ENCODE results near the gene RALGPS1. TPM values are rescaled to one million over a fixed set of nuclear protein-coding genes. Genes with fewer than 3 reads are reported as not detected.

RALGPS1 gene
- total RNA-seq, 1 donor from 2014 or later, result 21.7 TPM

GRCh38 chr9:127049044-127049443 is 134.5 kb downstream of the RALGPS1 start:
- Mint-ChIP-seq H3K4me3 (no peak overlapping the region), H3K27me3 (no peaks in the 10 kb centered on the region), H3K9me3 (no peaks in the 10 kb centered on the region), H3K27ac (no peak overlapping the region), H3K36me3 (ENCODE audit: low read depth) (peaks cover 25% of the 10 kb centered on the region), H3K4me1 (peaks cover 15% of the 10 kb centered on the region)
- POLR2A ChIA-PET, result no interaction called here
- DNase-seq, result no peak
- no peak for TF ChIP-seq CTCF (IDR thresholded peaks at IDR 0.05)
- intact Hi-C loops (cut with micrococcal nuclease), result no loop called here
- no peak for ATAC-seq (ENCODE audit: low read depth)
- CTCF ChIA-PET, result no interaction called here

- no peak for ATAC-seq (ENCODE audit: low read depth)
- TF ChIP-seq CTCF (IDR thresholded peaks at IDR 0.05), result no peak
- no peak overlapping the region for H3K4me3 Mint-ChIP-seq
- no peaks in the 10 kb centered on the region for H3K9me3 Mint-ChIP-seq
- DNase-seq, result no peak
- ChIA-PET CTCF (no interaction called here), POLR2A (no interaction called here)
- intact Hi-C loops (cut with micrococcal nuclease), result no loop called here
- peaks cover 29% of the 10 kb centered on the region for H3K36me3 Mint-ChIP-seq (ENCODE audit: low read depth)
- H3K27ac Mint-ChIP-seq, result no peak overlapping the region
- no peaks in the 10 kb centered on the region for H3K27me3 Mint-ChIP-seq
- H3K4me1 Mint-ChIP-seq, result peaks cover 15% of the 10 kb centered on the region
Measured at GRCh38 chr9:127049581-127049980, 135.0 kb downstream of the RALGPS1 start.

- TF ChIP-seq CTCF (IDR thresholded peaks at IDR 0.05), result no peak
- no peak for ATAC-seq (ENCODE audit: low read depth)
- peaks cover 15% of the 10 kb centered on the region for H3K4me1 Mint-ChIP-seq
- ChIA-PET CTCF (no interaction called here), POLR2A (no interaction called here)
- no peak overlapping the region for H3K4me3 Mint-ChIP-seq
- no peaks in the 10 kb centered on the region for H3K9me3 Mint-ChIP-seq
- peaks cover 29% of the 10 kb centered on the region for H3K36me3 Mint-ChIP-seq (ENCODE audit: low read depth)
- no peak for DNase-seq
- no peaks in the 10 kb centered on the region for H3K27me3 Mint-ChIP-seq
- intact Hi-C loops (cut with micrococcal nuclease), result no loop called here
- H3K27ac Mint-ChIP-seq, result no peak overlapping the region
Measured at GRCh38 chr9:127050152-127050551, 135.6 kb downstream of the RALGPS1 start.

- peaks cover 29% of the 10 kb centered on the region for H3K36me3 Mint-ChIP-seq (ENCODE audit: low read depth)
- ChIA-PET CTCF (no interaction called here), POLR2A (no interaction called here)
- no peak overlapping the region for H3K27ac Mint-ChIP-seq
- ATAC-seq (ENCODE audit: low read depth), result no peak
- H3K27me3 Mint-ChIP-seq, result no peaks in the 10 kb centered on the region
- no peak for TF ChIP-seq CTCF (IDR thresholded peaks at IDR 0.05)
- H3K4me3 Mint-ChIP-seq, result no peak overlapping the region
- H3K4me1 Mint-ChIP-seq, result peaks cover 15% of the 10 kb centered on the region
- no peak for DNase-seq
- intact Hi-C loops (cut with micrococcal nuclease), result no loop called here
- H3K9me3 Mint-ChIP-seq, result no peaks in the 10 kb centered on the region
Measured at GRCh38 chr9:127050591-127051001, 136.0 kb downstream of the RALGPS1 start.

GRCh38 chr9:127051881-127052595 is 137.5 kb downstream of the RALGPS1 start:
- Mint-ChIP-seq H3K27me3 (no peaks in the 10 kb centered on the region), H3K4me3 (no peak overlapping the region), H3K9me3 (no peaks in the 10 kb centered on the region), H3K27ac (no peak overlapping the region), H3K36me3 (ENCODE audit: low read depth) (peaks cover 34% of the 10 kb centered on the region), H3K4me1 (peaks cover 15% of the 10 kb centered on the region)
- no peak for TF ChIP-seq CTCF (IDR thresholded peaks at IDR 0.05)
- intact Hi-C loops (cut with micrococcal nuclease), result no loop called here
- ChIA-PET POLR2A (no interaction called here), CTCF (no interaction called here)
- DNase-seq (no peak), ATAC-seq (ENCODE audit: low read depth) (no peak)
